Fibroblast of lung (primary cell): ENCODE data around the gene RBM33.

Source experiments
- EZH2 ChIP-seq: IDR thresholded peaks from 2 replicates; pipeline ENCODE4 v1.5.1; 2012; ENCODE audit warnings: low read length, control low read depth, mild to moderate bottlenecking; ENCODE audit errors: missing control alignments
- TF ChIP-seq, protein P1 (sequence below), 2 donors: IDR thresholded peaks in 1 of 2; conservative IDR thresholded peaks in 1 of 2; 1 replicate in 1 of 2; 2 replicates in 1 of 2; pipeline ENCODE4 v1.5.1; 2011 to 2012; ENCODE audit warnings: low read length in 2 of 2, control low read depth in 1 of 2, inconsistent platforms in 1 of 2, low read depth in 1 of 2, mild to moderate bottlenecking in 1 of 2

GRCh38 chr7:155644178-155644970 lies at the start of gene RBM33:
- TF ChIP-seq, protein P1, sequence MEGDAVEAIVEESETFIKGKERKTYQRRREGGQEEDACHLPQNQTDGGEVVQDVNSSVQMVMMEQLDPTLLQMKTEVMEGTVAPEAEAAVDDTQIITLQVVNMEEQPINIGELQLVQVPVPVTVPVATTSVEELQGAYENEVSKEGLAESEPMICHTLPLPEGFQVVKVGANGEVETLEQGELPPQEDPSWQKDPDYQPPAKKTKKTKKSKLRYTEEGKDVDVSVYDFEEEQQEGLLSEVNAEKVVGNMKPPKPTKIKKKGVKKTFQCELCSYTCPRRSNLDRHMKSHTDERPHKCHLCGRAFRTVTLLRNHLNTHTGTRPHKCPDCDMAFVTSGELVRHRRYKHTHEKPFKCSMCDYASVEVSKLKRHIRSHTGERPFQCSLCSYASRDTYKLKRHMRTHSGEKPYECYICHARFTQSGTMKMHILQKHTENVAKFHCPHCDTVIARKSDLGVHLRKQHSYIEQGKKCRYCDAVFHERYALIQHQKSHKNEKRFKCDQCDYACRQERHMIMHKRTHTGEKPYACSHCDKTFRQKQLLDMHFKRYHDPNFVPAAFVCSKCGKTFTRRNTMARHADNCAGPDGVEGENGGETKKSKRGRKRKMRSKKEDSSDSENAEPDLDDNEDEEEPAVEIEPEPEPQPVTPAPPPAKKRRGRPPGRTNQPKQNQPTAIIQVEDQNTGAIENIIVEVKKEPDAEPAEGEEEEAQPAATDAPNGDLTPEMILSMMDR (conservative IDR thresholded peaks at IDR 0.05 in 1 of 2, IDR thresholded peaks at IDR 0.05 in 1 of 2; ENCODE audit: low read depth in 1 of 2, low read length in 2 of 2), result no peak
- TF ChIP-seq EZH2, result no peak
